CD14-positive monocyte (primary cell): ENCODE results near the gene MAP1LC3B2. TPM values are rescaled to one million over a fixed set of nuclear protein-coding genes. Genes with fewer than 3 reads are reported as not detected.

Experiments
- DNase-seq, 3 donors: peaks; one replicate each; pipeline ENCODE4 v3.0.0-alpha.2; 2011 to 2022
- H2AFZ ChIP-seq: 2 replicates; pipeline ENCODE4 v1.6.0; 2012; ENCODE audit warnings: mild to moderate bottlenecking, low read depth, low read length, inconsistent platforms; ENCODE audit not compliant: insufficient read depth, poor library complexity, severe bottlenecking
- H3K27ac ChIP-seq, 2 donors: 1 replicate in 1 of 2; 2 replicates in 1 of 2; pipeline ENCODE4 v1.5.1; 2012 to 2013; ENCODE audit warnings: low read length in 2 of 2, control low read depth in 1 of 2, inconsistent platforms in 1 of 2, low read depth in 1 of 2, mild to moderate bottlenecking in 1 of 2
- H3K27me3 ChIP-seq, 2 donors: one replicate each; pipeline versions ENCODE4 v1.6.0 to v1.6.1; 2011 to 2013; ENCODE audit warnings: low read length in 2 of 2; ENCODE audit not compliant: control insufficient read depth in 2 of 2, insufficient read depth in 2 of 2
- H3K36me3 ChIP-seq, 2 donors: replicated peaks in 1 of 2; 1 replicate in 1 of 2; 2 replicates in 1 of 2; pipeline versions ENCODE4 v1.5.1 to v1.6.1; 2012 to 2013; ENCODE audit warnings: low read length in 2 of 2, control low read depth in 1 of 2, inconsistent platforms in 1 of 2, mild to moderate bottlenecking in 1 of 2; ENCODE audit not compliant: insufficient read depth in 2 of 2, control insufficient read depth in 1 of 2
- H3K4me1 ChIP-seq, 2 donors: 1 replicate in 1 of 2; 2 replicates in 1 of 2; pipeline versions ENCODE4 v1.5.1 to v1.6.1; 2012 to 2013; ENCODE audit warnings: low read length in 2 of 2, control low read depth in 1 of 2, inconsistent platforms in 1 of 2, mild to moderate bottlenecking in 1 of 2, moderate library complexity in 1 of 2; ENCODE audit not compliant: insufficient read depth in 2 of 2, control insufficient read depth in 1 of 2
- H3K4me2 ChIP-seq: replicated peaks from 2 replicates; pipeline ENCODE3; 2012; ENCODE audit warnings: low read length, moderate library complexity, mild to moderate bottlenecking; ENCODE audit not compliant: poor library complexity, severe bottlenecking; ENCODE audit errors: extremely low read depth
- H3K4me3 ChIP-seq, 3 experiments: fragments of 200-600 bp in 1 of 3; sonication (generic) in 1 of 3; replicated peaks in 1 of 3; 1 replicate in 2 of 3; 2 replicates in 1 of 3; pipeline ENCODE4 v1.5.1; 2011 to 2013; ENCODE audit warnings: low read length in 3 of 3, mild to moderate bottlenecking in 3 of 3, control low read depth in 2 of 3, low read depth in 2 of 3, inconsistent platforms in 1 of 3, moderate library complexity in 1 of 3
- H3K79me2 ChIP-seq: 2 replicates; pipeline ENCODE4 v1.6.0; 2012; ENCODE audit warnings: mild to moderate bottlenecking, control low read depth, inconsistent platforms, low read length, moderate library complexity; ENCODE audit not compliant: insufficient read depth
- H3K9ac ChIP-seq: 2 replicates; pipeline ENCODE4 v1.6.0; 2017; ENCODE audit warnings: low read length, mild to moderate bottlenecking; ENCODE audit not compliant: insufficient read depth, poor library complexity, severe bottlenecking
- H3K9me3 ChIP-seq, 2 donors: replicated peaks in 1 of 2; 1 replicate in 1 of 2; 2 replicates in 1 of 2; pipeline versions ENCODE4 v1.5.1 to v1.6.1; 2012 to 2013; ENCODE audit warnings: low read length in 2 of 2, control low read depth in 1 of 2; ENCODE audit not compliant: control insufficient read depth in 1 of 2, insufficient read depth in 1 of 2
- H4K20me1 ChIP-seq: 2 replicates; pipeline ENCODE4 v1.6.0; 2012; ENCODE audit warnings: mild to moderate bottlenecking, low read length, control low read depth, moderate library complexity; ENCODE audit not compliant: insufficient read depth
- H3K27ac Mint-ChIP-seq, 7 donors: one replicate each; pipeline ENCODE4 v1.8.0; 2020; ENCODE audit warnings: mild to moderate bottlenecking in 7 of 7, mixed read lengths in 7 of 7, moderate library complexity in 6 of 7, inconsistent platforms in 2 of 7
- H3K27me3 Mint-ChIP-seq, 3 donors: one replicate each; pipeline ENCODE4 v1.8.0; 2021 to 2022; ENCODE audit warnings: low read depth in 3 of 3, mild to moderate bottlenecking in 3 of 3, mixed read lengths in 3 of 3, moderate library complexity in 3 of 3, inconsistent platforms in 1 of 3
- H3K36me3 Mint-ChIP-seq, 2 donors: one replicate each; pipeline ENCODE4 v1.8.0; 2020; ENCODE audit warnings: mixed read lengths in 2 of 2, inconsistent platforms in 1 of 2, mild to moderate bottlenecking in 1 of 2
- H3K4me1 Mint-ChIP-seq: one replicate; pipeline ENCODE4 v1.8.0; 2020; ENCODE audit warnings: mild to moderate bottlenecking, mixed read lengths
- H3K4me3 Mint-ChIP-seq, 2 donors: one replicate each; pipeline ENCODE4 v1.8.0; 2020; ENCODE audit warnings: mild to moderate bottlenecking in 2 of 2, mixed read lengths in 2 of 2, moderate library complexity in 1 of 2
- H3K9me3 Mint-ChIP-seq, 7 donors: one replicate each; pipeline ENCODE4 v1.8.0; 2020 to 2022; ENCODE audit warnings: mixed read lengths in 7 of 7, mild to moderate bottlenecking in 6 of 7, moderate library complexity in 6 of 7, inconsistent platforms in 2 of 7
- CTCF ChIP-seq: fragments of 200-600 bp; IDR thresholded peaks from one replicate; pipeline ENCODE4 v1.8.0; 2022; ENCODE audit warnings: antibody characterized with exemption, mild to moderate bottlenecking
- WGBS: methylation state at CpG from one replicate; pipeline ENCODE4 v1.1.5; 2013; ENCODE audit warnings: missing lambda C conversion rate; ENCODE audit not compliant: insufficient coverage; 5-methylcytosine and 5-hydroxymethylcytosine counted together
- intact Hi-C, 2 donors: fragments of 100-400 bp; cut with micrococcal nuclease; formaldehyde crosslinking; loops; one replicate each; pipeline versions ENCODE4 v1.15.0 to v1.15.1; 2023
- polyA plus RNA-seq, 3 donors: library from polyadenylated mRNA; depleted of rRNA in 1 of 3; unstranded in 2 of 3; stranded (reverse) in 1 of 3; fragments of 300-500 nt in 2 of 3; fragments of >200 nt in 1 of 3; fragmentation: Illumina TruSeq in 2 of 3; gene quantifications; 1 replicate in 2 of 3; 2 replicates in 1 of 3; pipeline ENCODE4 v1.2.3, GENCODE V29; 2012 to 2021

MAP1LC3B2 gene
- polyA plus RNA-seq, 3 donors, result 2.6 to 12.9 (median 6.4) TPM

- Histone ChIP-seq H3K9me3 (no peaks in the 10 kb centered on the region), H3K4me1 (peaks cover 25 to 30% of the 10 kb centered on the region in 2 donors), H4K20me1 (no peaks in the 10 kb centered on the region), H3K4me2 (no peak overlapping the region), H2AFZ (no peak overlapping the region), H3K79me2 (no peaks in the 10 kb centered on the region), H3K4me3 (peak overlapping the region in 1 of 3 experiments; percentile 86), H3K27ac (no peak overlapping the region), H3K9ac (no peak overlapping the region), H3K36me3 (no peaks in the 10 kb centered on the region), H3K27me3 (no peaks in the 10 kb centered on the region)
- WGBS, result no CpG with 5 or more reads among the region's 4 CpGs
- H3K27ac Mint-ChIP-seq, result peak overlapping the region in 4 of 7 donors; percentile 39 to 89 (median 61)
- H3K36me3 Mint-ChIP-seq, result peaks cover 0 to 1% of the 10 kb centered on the region in 2 donors
- intact Hi-C loops, result no loop called here
- no peaks in the 10 kb centered on the region for H3K9me3 Mint-ChIP-seq
- DNase-seq, result no peak
- TF ChIP-seq CTCF, result no peak
- peaks cover 2 to 8% (median 4%) of the 10 kb centered on the region in 3 donors for H3K27me3 Mint-ChIP-seq
- peaks cover 39% of the 10 kb centered on the region for H3K4me1 Mint-ChIP-seq
- peak overlapping the region in 1 of 2 donors; percentile 90 for H3K4me3 Mint-ChIP-seq
Observed at GRCh38 chr12:116532428-116532827, 26.8 kb upstream of the MAP1LC3B2 start.

- Histone ChIP-seq H3K4me3 (peak overlapping the region; percentile 69 to 87 (median 86)), H3K9me3 (no peaks in the 10 kb centered on the region), H3K4me2 (peak overlapping the region; percentile 83), H3K9ac (peak overlapping the region; percentile 72), H2AFZ (peak overlapping the region; percentile 73), H4K20me1 (no peaks in the 10 kb centered on the region), H3K79me2 (no peaks in the 10 kb centered on the region), H3K27ac (peak overlapping the region in 1 of 2 donors; percentile 86), H3K27me3 (no peaks in the 10 kb centered on the region), H3K36me3 (no peaks in the 10 kb centered on the region), H3K4me1 (peaks cover 30 to 36% of the 10 kb centered on the region in 2 donors)
- H3K4me3 Mint-ChIP-seq, result peak overlapping the region; percentile 90 to 93
- no peak for TF ChIP-seq CTCF
- no peaks in the 10 kb centered on the region for H3K9me3 Mint-ChIP-seq
- 3% methylated on average over 11 of the region's 11 CpGs for WGBS
- intact Hi-C loops, result no loop called here
- peaks cover 41% of the 10 kb centered on the region for H3K4me1 Mint-ChIP-seq
- H3K27me3 Mint-ChIP-seq, result peaks cover 2 to 8% (median 4%) of the 10 kb centered on the region in 3 donors
- DNase-seq, result no peak
- H3K27ac Mint-ChIP-seq, result peak overlapping the region in 5 of 7 donors; percentile 57 to 91 (median 89)
- H3K36me3 Mint-ChIP-seq, result peaks cover 0 to 1% of the 10 kb centered on the region in 2 donors
Observed at GRCh38 chr12:116532986-116533342, 26.2 kb upstream of the MAP1LC3B2 start.
